NCI-H524 treated with DMSO at 0.1 percent for 48 hours (cell line): ENCODE results near the gene METTL15.
"Not testable (repeated sequence)": the region's sequence is repeated elsewhere in the genome, so short reads cannot be mapped to it uniquely, and the experiment has no call there.

ENCODE experiments used
- DNase-seq: peaks from one replicate; lab custom pipeline; 2025; lab: John Stamatoyannopoulos, UW

The METTL15 gene

DNA sequence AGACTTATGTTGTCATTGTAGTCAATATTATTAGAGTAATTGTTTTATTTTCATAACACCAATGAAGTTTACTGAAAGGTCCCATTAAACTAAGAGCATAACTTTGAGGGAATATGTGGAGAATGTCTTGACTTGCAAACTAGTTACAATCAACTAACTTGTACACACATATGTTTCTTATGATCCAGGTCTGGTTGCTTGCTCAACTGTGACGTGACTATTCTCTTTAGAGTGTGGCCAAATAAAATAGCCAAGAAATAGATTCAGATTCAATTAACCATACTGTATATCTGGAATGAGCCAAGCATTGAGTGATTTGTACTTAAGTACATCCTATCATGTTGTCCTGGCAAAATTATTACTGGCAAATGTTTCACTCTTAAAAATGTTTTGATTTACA is 101.7 kb downstream of the METTL15 start:
- DNase-seq = no peak

DNA sequence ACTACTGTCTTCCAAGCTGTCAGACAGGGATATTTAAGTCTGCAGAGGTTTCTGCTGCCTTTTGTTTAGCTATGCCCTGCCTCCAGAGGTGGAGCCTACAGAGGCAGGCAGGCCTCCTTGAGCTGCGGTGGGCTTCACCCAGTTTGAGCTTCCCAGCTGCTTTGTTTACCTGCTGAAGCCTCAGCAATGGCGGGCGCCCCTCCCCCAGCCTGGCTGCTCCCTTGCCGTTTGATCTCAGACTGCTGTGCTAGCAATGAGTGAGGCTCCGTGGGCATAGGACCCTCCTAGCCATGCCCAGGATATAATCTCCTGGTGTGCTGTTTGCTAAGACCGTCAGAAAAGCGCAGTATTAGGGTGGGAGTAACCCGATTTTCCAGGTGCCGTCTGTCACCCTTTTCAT is 113.9 kb downstream of the METTL15 start:
- DNase-seq = not testable (repeated sequence)

DNA sequence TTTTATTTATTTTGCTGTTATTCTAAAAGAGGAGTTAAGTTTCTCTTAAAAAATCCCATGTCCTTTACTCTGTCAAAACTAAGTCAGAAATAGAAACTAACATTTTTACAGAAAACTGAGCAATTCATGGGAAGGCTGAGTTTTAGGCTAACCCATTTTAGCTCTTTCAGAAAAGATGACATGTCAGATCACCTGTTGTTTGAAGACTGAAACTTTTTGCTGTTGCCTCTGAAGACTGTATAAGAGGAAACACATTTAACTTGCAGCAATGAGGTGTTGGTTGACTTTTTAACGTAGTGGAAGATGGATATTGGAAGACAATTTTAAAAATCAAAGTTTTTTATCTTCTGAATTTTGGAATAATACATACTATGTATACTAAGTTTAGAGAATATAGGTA is 115.4 kb downstream of the METTL15 start:
- no peak for DNase-seq

DNA sequence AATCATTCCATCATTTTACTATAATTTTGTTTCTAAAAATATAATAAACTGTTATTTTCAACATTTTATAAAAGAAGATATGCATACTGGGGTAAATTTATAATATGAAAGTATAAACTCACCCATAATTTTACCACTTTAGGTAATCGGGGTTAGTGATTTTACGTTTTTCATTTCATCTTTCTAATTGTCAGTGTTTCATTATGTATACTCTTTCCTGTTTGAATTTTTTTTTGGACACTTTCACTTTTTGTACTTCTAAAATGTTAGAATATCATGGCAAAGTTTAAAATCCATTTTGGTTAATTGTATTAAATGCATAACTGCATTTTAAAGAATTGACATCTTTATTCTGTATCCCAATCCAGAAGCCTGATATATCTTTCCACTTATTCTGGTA is 115.8 kb downstream of the METTL15 start:
- no peak for DNase-seq

DNA sequence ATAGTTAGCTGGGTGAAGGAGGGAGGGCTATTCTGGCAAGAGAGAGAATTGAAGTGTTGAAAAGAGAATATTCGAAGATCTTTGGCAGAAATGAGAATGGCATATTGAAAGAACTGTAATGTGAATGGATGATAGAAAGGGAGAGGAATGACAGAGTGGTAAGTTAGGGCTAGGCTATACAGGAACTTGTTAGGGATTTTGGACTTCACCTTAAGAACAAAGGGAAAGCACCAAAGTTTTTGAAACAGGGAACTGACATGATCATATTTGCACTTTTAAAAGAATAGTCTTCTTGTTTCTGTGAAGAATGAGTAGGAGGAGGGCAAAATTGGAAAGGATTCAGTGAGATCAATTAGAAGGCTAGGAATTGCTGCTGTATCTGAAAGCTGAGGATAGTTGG is 119.3 kb downstream of the METTL15 start:
- no peak for DNase-seq

DNA sequence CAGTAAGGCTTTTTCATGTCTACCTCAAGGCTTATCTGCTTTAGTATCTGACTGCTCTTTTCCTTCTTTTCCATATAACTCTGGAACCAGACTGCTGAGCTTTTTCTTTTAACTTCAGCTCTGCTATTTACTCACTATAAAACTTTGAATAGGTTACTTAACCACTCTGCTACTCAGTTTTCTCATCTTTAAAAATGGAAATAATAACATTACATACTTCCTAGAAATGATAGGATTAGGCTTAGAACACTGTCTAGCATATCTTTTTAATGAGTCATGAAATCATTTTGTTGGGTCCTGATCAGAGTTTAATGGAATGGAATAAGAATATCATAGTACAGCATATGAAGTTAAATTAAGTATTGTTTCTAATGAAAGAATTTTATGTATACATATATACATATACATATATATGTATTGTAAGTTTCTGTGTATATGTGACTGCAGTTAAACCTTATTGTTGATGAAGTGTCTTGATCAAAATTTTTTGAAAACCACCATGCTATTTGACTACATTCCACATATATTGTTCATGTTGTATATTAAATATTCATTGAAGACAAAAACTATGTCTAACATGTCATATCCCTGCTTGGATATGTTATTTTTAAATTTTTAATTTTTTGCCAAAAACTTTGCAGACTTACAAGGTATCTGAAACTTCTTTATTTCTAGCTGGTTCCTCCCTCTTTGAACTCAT is 120.2 kb downstream of the METTL15 start:
- no peak for DNase-seq

DNA sequence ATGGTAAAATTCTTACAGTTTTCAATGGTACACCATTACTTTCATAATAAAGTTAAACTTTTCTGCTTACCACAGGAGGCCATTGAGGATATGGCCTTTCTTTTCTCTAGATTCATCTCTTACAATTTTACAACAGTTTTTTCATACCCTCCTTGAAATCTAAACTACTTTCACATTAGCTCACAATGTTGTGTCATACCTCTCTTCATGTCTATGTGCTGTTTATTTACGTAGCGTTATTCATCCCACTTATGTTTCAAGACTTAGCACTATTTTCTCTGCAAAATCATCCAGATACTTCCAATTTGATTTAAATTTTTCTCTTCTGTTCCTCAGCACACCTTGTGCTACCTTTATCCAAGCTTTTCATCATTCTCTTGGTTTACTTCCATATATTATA is 123.3 kb downstream of the METTL15 start:
- DNase-seq = no peak

DNA sequence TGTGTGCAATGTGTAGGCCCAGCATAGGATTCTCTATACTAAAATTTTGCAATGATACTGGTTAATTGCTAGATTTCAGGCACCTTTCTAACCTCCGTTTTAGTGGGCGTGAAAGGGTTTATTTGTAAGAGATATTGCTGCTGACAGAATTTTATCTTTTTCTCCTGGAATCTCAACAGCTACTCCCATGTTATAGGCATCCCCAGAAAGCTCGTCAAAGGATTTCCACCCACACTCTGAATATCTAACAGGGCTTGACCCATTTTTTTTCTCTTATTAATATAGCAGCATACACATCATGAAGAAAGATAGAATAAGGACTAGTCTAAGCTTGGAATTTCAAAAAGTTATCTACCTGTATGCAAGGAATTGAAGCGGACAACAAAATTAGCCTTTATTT is 124.5 kb downstream of the METTL15 start:
- DNase-seq = no peak

DNA sequence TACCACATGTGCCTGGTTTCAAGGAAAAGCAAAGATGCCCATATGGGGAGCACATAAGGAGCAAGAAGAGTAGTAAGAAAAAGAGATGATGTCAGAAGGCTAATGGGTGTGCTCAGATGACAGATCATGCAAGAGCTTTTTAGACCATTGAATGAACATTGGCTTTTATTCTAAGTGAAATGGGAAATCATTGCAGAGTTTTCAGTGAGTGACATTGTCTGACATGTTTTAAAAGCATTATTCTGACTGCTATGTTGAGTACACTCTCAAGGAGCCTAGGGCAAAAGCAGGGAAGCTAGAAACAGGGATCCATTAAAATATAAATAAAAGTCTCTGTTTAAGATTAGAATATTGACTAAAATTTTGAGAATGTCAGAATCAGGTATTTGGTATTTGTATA is 133.6 kb downstream of the METTL15 start:
- DNase-seq = no peak

DNA sequence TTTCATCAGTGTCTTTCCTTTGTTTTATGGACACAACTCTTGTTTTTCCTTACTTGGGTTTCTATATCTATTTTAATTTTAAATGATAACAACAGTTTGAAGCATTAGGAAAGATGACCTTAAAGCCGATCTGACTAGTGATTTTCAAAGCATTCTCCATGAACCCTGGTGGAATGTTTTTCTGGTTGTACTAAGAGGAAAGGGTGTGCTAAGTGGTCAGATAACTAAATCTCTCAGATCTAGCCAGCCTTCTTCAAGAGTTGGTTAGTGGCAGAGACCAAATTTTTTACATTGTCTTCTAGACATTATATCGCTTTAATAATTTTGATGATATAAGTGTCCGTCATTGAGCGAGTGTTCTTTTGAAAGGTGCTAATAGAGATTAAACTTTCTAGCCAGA is 134.4 kb downstream of the METTL15 start:
- DNase-seq = no peak

DNA sequence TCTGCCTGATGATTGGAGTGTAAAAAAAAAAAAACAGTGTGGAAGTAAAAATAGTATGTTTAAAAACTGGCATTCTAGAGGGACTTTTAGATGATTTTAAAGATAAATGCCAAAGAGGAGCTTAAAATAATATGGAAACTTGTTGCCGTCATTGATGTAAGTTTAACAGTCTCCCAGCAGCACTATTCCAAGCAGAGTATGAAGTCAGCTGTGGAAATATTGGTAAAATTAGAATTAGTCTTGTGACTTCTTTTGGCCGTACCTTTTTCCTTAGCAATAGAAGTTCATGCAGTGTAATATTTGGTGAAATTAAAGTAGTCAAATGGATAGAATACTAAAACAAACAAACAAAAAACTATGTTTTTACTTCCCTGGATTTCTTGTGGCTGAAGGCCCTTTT is 134.9 kb downstream of the METTL15 start:
- no peak for DNase-seq

DNA sequence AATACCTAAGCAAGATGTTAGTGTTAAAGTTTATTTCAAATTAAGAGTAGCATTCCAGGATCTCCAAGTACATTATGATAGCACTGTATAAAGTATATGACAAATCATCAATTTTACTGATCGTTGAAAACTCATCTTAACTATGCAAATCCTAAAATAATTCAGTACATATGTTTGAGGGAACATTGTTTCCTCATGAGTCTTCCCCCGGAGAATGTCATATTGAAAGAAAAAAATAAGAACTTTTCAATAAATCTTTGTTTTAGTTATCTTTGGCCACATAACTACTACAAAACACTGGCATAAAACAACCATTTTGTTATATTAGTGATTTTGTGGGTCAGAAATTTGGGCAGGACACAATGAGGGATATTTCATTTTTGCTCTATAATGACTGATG is 135.4 kb downstream of the METTL15 start:
- no peak for DNase-seq

DNA sequence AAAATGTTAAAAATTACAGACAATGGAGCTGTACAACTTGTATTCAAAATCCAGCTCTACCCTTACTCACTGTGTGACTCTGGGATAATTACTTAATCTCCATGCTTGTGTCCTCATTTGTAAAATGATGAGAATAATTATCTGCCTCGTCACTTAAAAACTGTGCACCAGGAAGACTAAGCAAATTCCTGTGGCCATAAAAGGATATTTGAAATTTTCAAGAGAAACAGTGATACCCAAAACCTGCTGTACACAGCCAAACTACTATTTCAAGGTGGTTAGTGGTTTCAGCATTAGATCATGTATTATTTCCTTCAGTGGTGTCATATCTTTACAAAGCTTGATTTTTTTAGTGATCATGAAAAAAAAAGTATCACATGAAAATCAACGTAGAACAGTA is 136.9 kb downstream of the METTL15 start:
- no peak for DNase-seq

DNA sequence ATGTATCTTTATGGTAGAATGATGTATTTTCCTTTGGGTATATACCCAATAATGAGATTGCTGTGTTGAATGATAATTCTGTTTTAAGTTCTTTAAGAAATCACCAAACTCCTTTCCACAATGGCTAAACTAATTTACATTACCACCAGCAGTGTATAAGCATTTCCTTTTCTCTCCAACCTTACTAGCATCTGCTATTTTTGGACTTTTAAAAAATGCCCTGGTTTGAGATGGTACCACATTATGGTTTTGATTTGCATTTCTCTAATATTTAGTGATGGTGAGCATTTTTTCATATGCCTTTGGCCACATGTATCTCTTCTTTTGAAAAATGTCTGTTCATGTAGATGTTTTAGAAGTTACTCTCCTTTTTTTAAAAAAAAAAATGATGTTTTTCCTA is 142.0 kb downstream of the METTL15 start:
- DNase-seq = no peak

DNA sequence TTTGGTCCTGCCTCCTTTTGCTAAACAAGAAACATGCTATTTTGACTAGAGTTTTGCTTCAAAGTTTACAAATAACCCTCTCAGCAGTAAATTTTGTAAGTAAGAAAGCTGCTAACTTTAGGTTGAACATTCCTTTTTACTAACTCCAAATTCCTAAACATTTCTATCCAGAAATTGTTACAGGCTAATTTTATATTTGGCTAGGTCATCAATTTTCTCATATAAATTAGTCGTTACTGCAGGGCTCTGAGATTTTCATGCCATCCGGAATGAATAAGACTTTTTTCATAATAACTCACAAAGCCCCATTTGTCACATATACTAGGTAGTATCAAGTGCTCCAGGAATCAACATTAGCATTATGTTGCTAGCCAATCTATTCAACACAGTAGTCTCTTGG is 143.1 kb downstream of the METTL15 start:
- DNase-seq = no peak

DNA sequence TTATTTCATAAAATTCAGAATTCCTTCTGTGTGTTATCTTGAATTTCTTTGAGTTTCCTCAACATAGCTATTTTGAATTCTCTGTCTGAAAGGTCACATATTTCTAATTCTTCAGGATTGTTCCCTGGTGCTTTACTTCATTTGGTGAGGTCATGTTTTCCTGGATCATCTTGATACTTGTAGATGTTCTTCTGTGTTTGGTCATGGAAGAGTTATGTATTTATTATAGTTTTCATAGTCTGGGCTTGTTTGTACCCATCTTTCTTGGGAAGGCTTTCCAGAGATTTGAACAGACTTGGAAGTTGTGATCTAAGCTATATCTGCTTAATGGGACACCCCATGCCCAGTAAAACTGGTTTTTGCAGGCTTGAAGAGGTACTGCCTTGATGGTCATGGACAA is 149.6 kb downstream of the METTL15 start:
- no peak for DNase-seq

DNA sequence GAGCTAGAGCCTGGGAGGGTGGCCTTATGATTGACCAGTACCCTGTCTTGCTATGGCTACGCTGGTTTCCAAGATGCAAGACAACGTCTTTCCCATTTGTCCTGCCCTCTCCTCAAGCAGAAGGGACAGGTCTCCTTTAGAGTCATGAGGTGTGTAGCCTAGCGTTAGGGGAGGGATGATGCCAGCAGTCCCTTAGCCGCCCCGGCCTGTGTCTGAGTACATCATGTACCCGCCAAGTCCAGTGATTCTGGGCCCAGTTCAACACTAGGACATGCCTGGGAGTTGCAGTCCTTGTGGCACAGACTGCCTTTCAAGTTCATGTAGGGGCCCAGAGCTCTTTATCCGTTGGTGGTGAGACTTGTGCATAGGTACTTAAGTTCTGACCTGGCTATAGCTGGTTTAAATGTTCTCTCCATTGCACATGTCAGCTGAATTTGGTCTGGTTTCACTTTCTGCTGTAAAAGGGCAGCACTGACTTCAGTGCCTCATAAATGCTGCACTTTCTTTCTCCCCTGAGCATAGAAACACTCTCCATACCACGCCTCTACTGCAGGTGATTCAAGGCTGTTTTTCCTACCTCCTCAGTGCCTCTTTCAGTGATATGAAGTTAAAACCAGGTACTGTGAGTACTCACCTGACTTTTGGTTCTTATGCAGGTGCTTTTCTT is 151.1 kb downstream of the METTL15 start:
- no peak for DNase-seq

DNA sequence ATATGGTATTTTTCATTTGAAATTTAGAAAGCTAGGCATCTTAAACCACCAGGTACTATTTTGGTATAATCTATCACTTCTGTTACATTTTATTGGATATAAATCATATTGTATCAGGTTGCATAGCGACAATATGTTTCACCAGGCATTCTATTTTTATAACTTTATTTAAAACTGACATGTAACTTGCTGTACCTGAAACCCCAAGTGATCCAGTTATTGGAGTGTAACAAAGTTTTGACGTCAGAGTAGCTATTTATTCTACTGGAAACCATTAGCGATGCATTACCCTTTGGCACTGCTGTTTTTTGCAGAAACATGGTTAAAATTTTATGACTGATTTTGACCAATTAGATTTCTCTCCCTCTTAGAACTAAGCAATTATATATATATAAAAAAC is 160.7 kb downstream of the METTL15 start:
- DNase-seq = no peak

DNA sequence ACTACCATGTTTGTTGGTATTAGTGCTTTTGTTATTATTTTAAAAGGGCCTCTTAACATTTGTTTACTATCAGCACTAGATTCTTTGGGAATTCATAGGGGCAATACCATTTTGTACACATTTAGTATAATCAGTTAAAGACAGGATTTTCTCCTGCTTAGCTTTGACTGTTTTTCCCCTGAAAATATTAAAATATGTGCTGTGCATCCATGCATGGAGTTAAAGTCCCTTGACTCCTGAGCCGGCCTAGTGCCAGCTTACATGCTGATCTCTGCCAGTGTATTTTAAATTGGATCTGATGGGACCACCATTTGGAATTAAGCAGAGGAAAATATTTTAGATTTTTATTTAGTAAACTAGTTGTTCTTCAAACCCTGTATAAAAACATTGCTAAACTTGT is 161.4 kb downstream of the METTL15 start:
- no peak for DNase-seq

DNA sequence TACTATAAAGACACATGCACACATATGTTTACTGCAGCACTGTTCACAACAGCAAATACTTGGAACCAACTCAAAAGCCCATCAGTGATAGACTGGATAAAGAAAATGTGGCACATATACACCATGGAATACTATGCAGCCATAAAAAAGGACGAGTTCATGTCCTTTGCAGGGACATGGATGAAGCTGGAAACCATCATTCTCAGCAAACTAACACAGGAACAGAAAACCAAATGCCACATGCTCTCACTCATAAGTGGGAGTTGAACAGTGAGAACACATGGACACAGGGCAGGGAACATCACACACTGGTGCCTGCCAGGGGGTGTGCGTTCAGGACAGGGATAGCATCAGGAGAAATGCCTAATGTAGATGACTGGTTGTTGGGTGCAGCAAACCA is 164.1 kb downstream of the METTL15 start:
- DNase-seq = not testable (repeated sequence)

DNA sequence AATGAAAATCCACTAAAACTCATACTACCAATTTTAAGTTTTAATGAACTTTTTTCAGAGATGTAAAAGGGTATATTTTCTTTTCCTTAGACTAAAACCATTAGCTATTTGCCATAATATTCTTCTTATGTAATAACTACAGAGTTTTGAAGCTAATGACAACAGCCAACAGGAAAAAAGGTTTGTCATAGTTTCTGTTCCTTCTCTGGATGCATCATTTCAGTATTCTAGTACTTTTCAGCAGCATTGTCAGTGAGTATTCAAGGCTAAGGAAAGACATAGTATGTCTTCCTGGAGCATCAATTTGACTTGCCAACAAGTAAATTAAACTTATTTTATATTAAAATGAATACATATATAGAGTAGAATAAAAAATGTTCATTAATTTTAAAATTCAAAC is 166.0 kb downstream of the METTL15 start:
- DNase-seq = no peak

DNA sequence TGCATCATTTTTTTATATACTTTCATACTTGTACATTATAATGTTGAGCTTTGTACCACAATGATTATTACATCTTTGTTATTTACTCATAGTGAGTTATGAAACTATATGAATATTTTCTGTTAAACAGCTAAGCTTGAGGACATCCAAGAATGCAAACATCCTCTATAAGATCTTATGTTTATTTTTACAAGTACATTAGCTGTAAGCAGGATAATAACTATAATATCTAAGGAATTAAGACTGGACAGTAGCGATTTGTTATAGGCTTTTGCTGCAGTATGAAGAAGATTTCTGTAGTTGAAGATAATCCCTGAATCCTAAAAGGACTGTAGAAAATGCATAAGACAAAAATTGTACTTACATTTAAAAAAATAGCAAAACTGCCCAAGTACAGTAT is 176.0 kb downstream of the METTL15 start:
- DNase-seq = no peak

DNA sequence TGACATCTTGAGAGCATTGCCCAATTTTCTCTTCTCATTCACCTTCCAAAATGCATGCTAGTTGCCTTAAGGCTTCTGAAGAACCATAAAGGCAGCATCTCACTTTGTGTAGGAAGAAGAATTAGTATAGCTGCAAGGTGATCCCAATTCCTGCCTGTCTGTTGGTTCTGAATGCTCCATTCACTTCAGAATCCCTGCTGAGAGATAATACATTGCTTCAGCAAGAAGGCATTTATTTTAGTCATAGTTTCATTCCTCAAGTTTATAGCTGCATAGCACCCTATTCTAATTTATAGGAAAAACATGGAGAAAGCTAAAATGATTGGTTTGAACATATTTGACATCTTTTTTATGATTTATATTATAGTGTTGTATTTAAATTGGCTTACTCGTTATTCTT is 181.3 kb downstream of the METTL15 start:
- no peak for DNase-seq

DNA sequence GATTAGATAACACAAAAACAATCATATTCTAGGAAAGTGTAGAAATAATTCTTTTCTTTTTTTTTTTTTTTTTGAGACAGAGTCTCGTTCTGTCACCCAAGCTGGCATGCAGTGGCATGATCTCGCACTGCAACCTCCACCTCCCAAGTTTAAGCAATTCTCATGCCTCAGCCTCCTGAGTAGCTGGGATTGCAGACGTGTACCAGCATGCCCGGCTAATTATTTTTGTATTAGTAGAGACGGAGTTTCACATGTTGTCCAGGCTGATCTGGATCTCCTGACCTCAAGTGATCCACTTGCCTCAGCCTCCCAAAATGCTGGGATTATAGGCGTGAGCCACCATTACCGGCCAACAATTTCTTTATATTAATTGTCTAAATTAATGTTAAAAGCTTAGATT is 182.8 kb downstream of the METTL15 start:
- DNase-seq = not testable (repeated sequence)
